ENCODE data around the gene MAGED4. TPM values are rescaled to one million over a fixed set of nuclear protein-coding genes. Genes with fewer than 3 reads are reported as not detected.
"Not testable (repeated sequence)": the region's sequence is repeated elsewhere in the genome, so short reads cannot be mapped to it uniquely, and the experiment has no call there.

Gene MAGED4
- polyA plus RNA-seq, result 1 to 10 TPM in 2 of 3 donors, under 1 TPM in 1; 0.90 to 3.7 (median 3.1) TPM

GRCh38 chrX:52184440-52185077, at the start of gene MAGED4:
TSS of gene MAGED4 (plus strand) at chrX:52184888. CDS start at chrX:52185923, 1,035 bp downstream.
- WGBS, 3 donors, result no CpG with 5 or more reads among the region's 40 CpGs
- not testable (repeated sequence) for H3K27ac ChIP-seq (ENCODE audit: low read depth, low read length)

GRCh38 chrX:52138830-52139544, 45.7 kb upstream of the MAGED4 start:
- WGBS, 3 donors, result 90 to 96% (median 95%) methylated on average over 2 of the region's 2 CpGs
- H3K27ac ChIP-seq (ENCODE audit: low read depth, low read length), result no peak overlapping the region

- H3K27ac ChIP-seq (ENCODE audit: low read depth, low read length), result no peak overlapping the region
These were observed 45.2 kb upstream of the MAGED4 start for GRCh38 chrX:52139545-52139895.

GRCh38 chrX:52140020-52140419, 44.7 kb upstream of the MAGED4 start:
- H3K27ac ChIP-seq (ENCODE audit: low read depth, low read length), result no peak overlapping the region
- 65 to 80% (median 78%) methylated on average over 1 of the region's 1 CpG for WGBS, 3 donors

GRCh38 chrX:52150667-52151066, 34.0 kb upstream of the MAGED4 start:
- 64 to 99% (median 87%) methylated on average over 8 to 10 of the region's 10 CpGs for WGBS, 3 donors
- not testable (repeated sequence) for H3K27ac ChIP-seq (ENCODE audit: low read depth, low read length)

GRCh38 chrX:52160140-52160539, 24.5 kb upstream of the MAGED4 start:
- H3K27ac ChIP-seq (ENCODE audit: low read depth, low read length), result not testable (repeated sequence)
- 63 to 83% (median 71%) methylated on average over 8 of the region's 8 CpGs for WGBS, 3 donors

GRCh38 chrX:52166840-52167239, 17.8 kb upstream of the MAGED4 start:
- no peak overlapping the region for H3K27ac ChIP-seq (ENCODE audit: low read depth, low read length)

GRCh38 chrX:52171055-52171454, 13.6 kb upstream of the MAGED4 start:
- WGBS, 3 donors, result 74 to 91% (median 88%) methylated on average over 6 to 10 of the region's 10 CpGs
- H3K27ac ChIP-seq (ENCODE audit: low read depth, low read length), result not testable (repeated sequence)

GRCh38 chrX:52185078-52185453, 378 bp downstream of the MAGED4 start:
- WGBS, 3 donors, result no CpG with 5 or more reads among the region's 18 CpGs
- H3K27ac ChIP-seq (ENCODE audit: low read depth, low read length), result not testable (repeated sequence)

GRCh38 chrX:52211405-52211804, 26.7 kb downstream of the MAGED4 start:
- not testable (repeated sequence) for H3K27ac ChIP-seq (ENCODE audit: low read depth, low read length)
- WGBS, 3 donors, result no CpG with 5 or more reads among the region's 6 CpGs

GRCh38 chrX:52213276-52213675, 28.6 kb downstream of the MAGED4 start:
- WGBS, 3 donors, result 77 to 81% (median 77%) methylated on average over 3 of the region's 3 CpGs
- no peak overlapping the region for H3K27ac ChIP-seq (ENCODE audit: low read depth, low read length)

GRCh38 chrX:52216541-52216940, 31.9 kb downstream of the MAGED4 start:
- no peak overlapping the region for H3K27ac ChIP-seq (ENCODE audit: low read depth, low read length)
- WGBS, 3 donors, result 72 to 85% (median 79%) methylated on average over 3 of the region's 3 CpGs

- 50 to 73% (median 62%) methylated on average over 2 of the region's 2 CpGs for WGBS, 3 donors
These were observed 32.9 kb downstream of the MAGED4 start for GRCh38 chrX:52217494-52218160.

GRCh38 chrX:52220936-52221335, 36.2 kb downstream of the MAGED4 start:
- H3K27ac ChIP-seq (ENCODE audit: low read depth, low read length), result no peak overlapping the region

More at GRCh38 chrX:52217494-52218160, 32.9 kb downstream of the MAGED4 start:
- no peak overlapping the region for H3K27ac ChIP-seq (ENCODE audit: low read depth, low read length)

Other genes starting within 250 kb of the MAGED4 start
- gene MAGED4B, start 115.7 kb upstream of the MAGED4 start, polyA plus RNA-seq, result 10 to 100 TPM in 1 of 3 donors, 1 to 10 TPM in 2; 2.2 to 10.2 (median 5.5) TPM
- gene XAGE2, start 184.1 kb downstream of the MAGED4 start, polyA plus RNA-seq, result not detected

All from adipose tissue (tissue), 3 donors.